ENCODE data around the gene TMEM214.

Gene TMEM214

GRCh38 chr2:27027211-27027651, 5.5 kb upstream of the TMEM214 start:
- ChIA-PET POLR2A (interaction anchor here (0.6 to 1.3 kb wide), 2 partner anchors 11 to 34 kb away, joined by 4 to 6 read pairs; no protein-coding TSS in a partner anchor), CTCF (interaction anchor here (3.4 to 3.6 kb wide), 2 partner anchors 11 to 65 kb away, joined by 16 to 18 read pairs; no protein-coding TSS in a partner anchor)
- DNase-seq (ENCODE audit: extremely low spot score), result no peak
- no peak for TF ChIP-seq CTCF (IDR thresholded peaks at IDR 0.05; ENCODE audit: control extremely low read depth, extremely low read depth, low read depth, missing control alignments)

GRCh38 chr2:27029051-27029450, 3.7 kb upstream of the TMEM214 start:
- POLR2A ChIA-PET, result no interaction called here
- no peak for TF ChIP-seq CTCF (IDR thresholded peaks at IDR 0.05; ENCODE audit: control extremely low read depth, extremely low read depth, low read depth, missing control alignments)
- CTCF ChIA-PET, result interaction anchor here (1.4 to 3.0 kb wide), 3 partner anchors 12 to 67 kb away, joined by 3 to 8 read pairs (median 8); no protein-coding TSS in a partner anchor
- DNase-seq (ENCODE audit: extremely low spot score), result no peak

- POLR2A ChIA-PET, result interaction anchor here (0.6 to 1.7 kb wide), 3 partner anchors 8 to 17 kb away, joined by 3 to 11 read pairs (median 3); partner anchors contain the start of gene AGBL5
- CTCF ChIA-PET, result interaction anchor here (1.0 to 7.2 kb wide), 8 partner anchors 10 to 72 kb away, joined by 3 to 66 read pairs (median 6); partner anchors contain the start of gene AGBL5
Measured at GRCh38 chr2:27033253-27033852, 588 bp downstream of the TMEM214 start.

GRCh38 chr2:27038012-27038411, 5.2 kb downstream of the TMEM214 start:
- TF ChIP-seq CTCF (IDR thresholded peaks at IDR 0.05; ENCODE audit: control extremely low read depth, extremely low read depth, low read depth, missing control alignments), result no peak
- POLR2A ChIA-PET, result interaction anchor here (0.5 to 2.2 kb wide), 5 partner anchors 8 to 312 kb away, joined by 3 to 11 read pairs (median 3); partner anchors contain the start of gene AGBL5
- DNase-seq (ENCODE audit: extremely low spot score), result no peak
- CTCF ChIA-PET, result interaction anchor here (1.0 to 7.2 kb wide), 6 partner anchors 11 to 50 kb away, joined by 3 to 66 read pairs (median 4); partner anchors contain the start of gene AGBL5

More at GRCh38 chr2:27033253-27033852, 588 bp downstream of the TMEM214 start:
- TF ChIP-seq CTCF (IDR thresholded peaks at IDR 0.05; ENCODE audit: control extremely low read depth, extremely low read depth, low read depth, missing control alignments), result no peak
- no peak for DNase-seq (ENCODE audit: extremely low spot score)

GRCh38 chr2:27038631-27039339, 6.0 kb downstream of the TMEM214 start:
- ChIA-PET POLR2A (interaction anchor here (0.5 to 4.0 kb wide), 4 partner anchors 11 to 312 kb away, joined by 3 to 30 read pairs (median 8); partner anchors contain the start of gene AGBL5), CTCF (interaction anchor here (1.0 to 7.2 kb wide), 6 partner anchors 10 to 49 kb away, joined by 3 to 66 read pairs (median 4); partner anchors contain the start of gene AGBL5)
- no peak for DNase-seq (ENCODE audit: extremely low spot score)
- TF ChIP-seq CTCF (IDR thresholded peaks at IDR 0.05; ENCODE audit: control extremely low read depth, extremely low read depth, low read depth, missing control alignments), result no peak

- ChIA-PET POLR2A (interaction anchor here (4.0 kb wide), 1 partner anchor 11 kb away, joined by 30 read pairs; the partner anchor contains the start of gene AGBL5), CTCF (interaction anchor here (1.1 to 7.2 kb wide), 3 partner anchors 9 to 47 kb away, joined by 3 to 66 read pairs (median 4); partner anchors contain the start of genes AGBL5 and KHK)
- no peak for DNase-seq (ENCODE audit: extremely low spot score)
- no peak for TF ChIP-seq CTCF (IDR thresholded peaks at IDR 0.05; ENCODE audit: control extremely low read depth, extremely low read depth, low read depth, missing control alignments)
Measured at GRCh38 chr2:27039426-27039825, 6.7 kb downstream of the TMEM214 start.
